OCI-LY3 (cell line): ENCODE data around the gene BRF1.
A peak's percentile ranks its signal among the peaks of the same experiment; 100 is the strongest.

ENCODE experiments used
- EZH2phosphoT487 ChIP-seq: fragments of 200-600 bp; shearing (Covaris generic); IDR thresholded peaks from 2 replicates; pipeline ENCODE4 v1.6.1; 2018; ENCODE audit warnings: antibody characterized with exemption, mixed run types, low read depth
- TF ChIP-seq, protein P1 (sequence below): fragments of 200-600, 300-600 bp; sonication (generic); IDR thresholded peaks from 2 replicates; pipeline ENCODE4 v1.5.1; 2014; ENCODE audit warnings: antibody characterized with exemption, low read length, low read depth

- TF ChIP-seq, protein P1, sequence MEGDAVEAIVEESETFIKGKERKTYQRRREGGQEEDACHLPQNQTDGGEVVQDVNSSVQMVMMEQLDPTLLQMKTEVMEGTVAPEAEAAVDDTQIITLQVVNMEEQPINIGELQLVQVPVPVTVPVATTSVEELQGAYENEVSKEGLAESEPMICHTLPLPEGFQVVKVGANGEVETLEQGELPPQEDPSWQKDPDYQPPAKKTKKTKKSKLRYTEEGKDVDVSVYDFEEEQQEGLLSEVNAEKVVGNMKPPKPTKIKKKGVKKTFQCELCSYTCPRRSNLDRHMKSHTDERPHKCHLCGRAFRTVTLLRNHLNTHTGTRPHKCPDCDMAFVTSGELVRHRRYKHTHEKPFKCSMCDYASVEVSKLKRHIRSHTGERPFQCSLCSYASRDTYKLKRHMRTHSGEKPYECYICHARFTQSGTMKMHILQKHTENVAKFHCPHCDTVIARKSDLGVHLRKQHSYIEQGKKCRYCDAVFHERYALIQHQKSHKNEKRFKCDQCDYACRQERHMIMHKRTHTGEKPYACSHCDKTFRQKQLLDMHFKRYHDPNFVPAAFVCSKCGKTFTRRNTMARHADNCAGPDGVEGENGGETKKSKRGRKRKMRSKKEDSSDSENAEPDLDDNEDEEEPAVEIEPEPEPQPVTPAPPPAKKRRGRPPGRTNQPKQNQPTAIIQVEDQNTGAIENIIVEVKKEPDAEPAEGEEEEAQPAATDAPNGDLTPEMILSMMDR: peak; percentile 31
- TF ChIP-seq EZH2phosphoT487: no peak
These were observed 100.7 kb downstream of the BRF1 start for GRCh38 chr14:105200074-105200473.
